ENCODE measurements around the gene AASDH. TPM values are rescaled to one million over a fixed set of nuclear protein-coding genes. Genes with fewer than 3 reads are reported as not detected.
A peak's percentile ranks its signal among the peaks of the same experiment; 100 is the strongest.

Gene AASDH
- total RNA-seq, 1 donor from 2014 or later = 14.6 TPM

DNA sequence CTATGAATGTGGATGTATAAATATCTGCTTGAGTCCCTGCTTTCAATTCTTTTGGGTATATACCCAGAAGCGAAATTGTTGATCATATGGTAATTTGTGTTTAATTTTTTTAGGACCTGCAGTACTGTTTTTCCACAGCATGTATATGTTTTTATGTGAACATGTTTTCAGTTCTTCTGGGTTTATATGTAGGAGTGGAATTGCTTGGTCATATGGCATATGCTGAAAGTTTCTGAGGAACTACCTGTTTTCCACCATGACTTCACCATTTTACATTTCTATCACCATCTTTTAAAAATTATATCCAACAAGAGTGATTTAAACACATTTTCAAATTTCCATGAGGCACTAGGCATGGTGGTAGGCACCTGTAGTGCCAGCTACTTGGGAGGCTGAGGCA is 39.9 kb upstream of the AASDH start:
- intact Hi-C loops (cut with DNase I) = no loop called here

DNA sequence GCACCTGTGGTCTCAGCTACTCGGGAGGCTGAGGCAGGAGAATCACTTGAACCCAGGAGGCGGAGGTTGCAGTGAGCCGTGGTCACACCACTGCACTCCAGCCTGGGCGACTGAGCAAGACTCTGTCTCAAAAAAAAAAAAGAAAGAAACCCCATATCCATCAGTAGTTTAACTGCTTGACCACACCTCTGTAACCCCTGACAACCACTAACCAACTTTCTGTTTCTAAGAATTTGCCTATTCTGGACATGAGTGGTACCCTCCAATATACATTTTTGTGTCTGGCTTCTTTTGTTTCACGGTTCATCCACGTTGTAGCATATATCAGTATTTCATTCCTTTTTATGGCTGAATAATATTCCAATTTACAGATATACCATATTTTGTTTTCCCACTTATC is 39.0 kb upstream of the AASDH start:
- intact Hi-C loops (cut with DNase I) = no loop called here
- Histone ChIP-seq H3K9me3 (no peaks in the 10 kb centered on the region), H3K4me1 (no peaks in the 10 kb centered on the region), H3K27ac (no peak overlapping the region), H3K4me3 (no peak overlapping the region), H3K36me3 (no peaks in the 10 kb centered on the region), H3K27me3 (no peaks in the 10 kb centered on the region)
- TF ChIP-seq, protein P1, sequence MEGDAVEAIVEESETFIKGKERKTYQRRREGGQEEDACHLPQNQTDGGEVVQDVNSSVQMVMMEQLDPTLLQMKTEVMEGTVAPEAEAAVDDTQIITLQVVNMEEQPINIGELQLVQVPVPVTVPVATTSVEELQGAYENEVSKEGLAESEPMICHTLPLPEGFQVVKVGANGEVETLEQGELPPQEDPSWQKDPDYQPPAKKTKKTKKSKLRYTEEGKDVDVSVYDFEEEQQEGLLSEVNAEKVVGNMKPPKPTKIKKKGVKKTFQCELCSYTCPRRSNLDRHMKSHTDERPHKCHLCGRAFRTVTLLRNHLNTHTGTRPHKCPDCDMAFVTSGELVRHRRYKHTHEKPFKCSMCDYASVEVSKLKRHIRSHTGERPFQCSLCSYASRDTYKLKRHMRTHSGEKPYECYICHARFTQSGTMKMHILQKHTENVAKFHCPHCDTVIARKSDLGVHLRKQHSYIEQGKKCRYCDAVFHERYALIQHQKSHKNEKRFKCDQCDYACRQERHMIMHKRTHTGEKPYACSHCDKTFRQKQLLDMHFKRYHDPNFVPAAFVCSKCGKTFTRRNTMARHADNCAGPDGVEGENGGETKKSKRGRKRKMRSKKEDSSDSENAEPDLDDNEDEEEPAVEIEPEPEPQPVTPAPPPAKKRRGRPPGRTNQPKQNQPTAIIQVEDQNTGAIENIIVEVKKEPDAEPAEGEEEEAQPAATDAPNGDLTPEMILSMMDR (IDR thresholded peaks at IDR 0.05) = no peak
- no peak for DNase-seq
- no peak for ATAC-seq

More for the DNA sequence above, 39.9 kb upstream of the AASDH start:
- ATAC-seq (no peak), DNase-seq (no peak)
- H3K27me3 ChIP-seq = no peaks in the 10 kb centered on the region
- H3K4me1 ChIP-seq = no peaks in the 10 kb centered on the region
- H3K4me3 ChIP-seq = no peak overlapping the region
- H3K27ac ChIP-seq = no peak overlapping the region
- TF ChIP-seq, protein P1 (IDR thresholded peaks at IDR 0.05) = no peak
- no peaks in the 10 kb centered on the region for H3K9me3 ChIP-seq
- H3K36me3 ChIP-seq = no peaks in the 10 kb centered on the region

DNA sequence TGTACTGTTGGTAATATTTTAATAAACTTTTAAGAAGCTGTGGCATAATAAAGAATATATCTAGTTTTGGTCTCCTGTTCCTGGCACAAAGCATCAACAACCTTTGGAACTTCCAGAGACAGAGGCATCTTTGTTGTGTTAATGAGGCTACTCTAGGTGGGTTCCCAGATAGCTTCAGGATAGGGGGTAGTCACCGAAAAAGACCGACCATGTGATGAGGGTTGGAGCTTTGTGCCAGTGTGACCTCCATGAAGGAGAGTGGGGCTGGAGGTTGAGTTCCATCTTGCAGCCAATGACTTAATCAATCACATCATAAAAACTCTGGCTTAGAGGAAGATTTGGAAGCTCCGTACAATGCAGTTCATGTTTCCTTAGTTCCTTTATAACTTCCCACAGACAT is 38.2 kb upstream of the AASDH start:
- DNase-seq = no peak
- TF ChIP-seq, protein P1 (IDR thresholded peaks at IDR 0.05) = no peak

DNA sequence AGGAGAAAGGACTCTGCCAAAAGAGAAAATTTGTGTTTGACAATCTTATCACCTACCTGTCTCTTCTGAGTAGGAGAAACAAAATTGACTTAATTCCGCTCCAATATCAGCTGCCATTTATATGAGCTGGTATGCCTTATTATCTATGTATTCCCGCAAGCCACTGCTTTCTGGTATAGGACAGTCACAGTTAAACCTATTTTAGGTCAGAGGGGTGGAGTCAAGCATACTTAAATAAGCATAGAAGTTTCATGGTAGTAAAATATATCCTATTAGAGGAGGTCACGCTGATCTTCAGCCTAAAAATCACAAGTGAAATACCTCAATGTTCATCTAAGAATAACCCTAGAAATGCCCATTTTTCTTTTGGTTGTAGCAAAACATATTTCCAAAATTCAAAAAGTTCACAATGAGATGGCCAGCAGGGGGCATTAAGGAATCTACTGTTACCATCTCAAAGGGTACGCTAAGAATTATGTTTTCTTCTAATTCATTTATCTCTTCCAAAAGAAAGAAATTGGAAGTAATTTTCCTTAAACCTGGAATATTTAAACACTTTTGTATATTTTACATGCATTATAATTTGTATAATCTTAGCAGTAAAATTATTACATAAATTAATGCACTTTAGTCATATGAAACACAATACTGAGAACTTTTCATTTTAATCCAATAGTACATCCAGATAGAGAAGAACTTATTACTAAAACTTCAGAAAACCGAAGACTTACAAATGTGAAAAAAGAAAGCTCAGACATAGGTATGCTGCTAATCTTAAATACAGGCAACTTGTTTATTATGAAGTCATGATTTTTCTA is 37.6 kb upstream of the AASDH start:
- Histone ChIP-seq H3K4me3 (no peak overlapping the region), H3K9me3 (no peaks in the 10 kb centered on the region), H3K27ac (no peak overlapping the region), H3K27me3 (no peaks in the 10 kb centered on the region), H3K36me3 (no peaks in the 10 kb centered on the region), H3K4me1 (no peaks in the 10 kb centered on the region)
- DNase-seq = no peak
- no peak for ATAC-seq
- TF ChIP-seq, protein P1 (IDR thresholded peaks at IDR 0.05) = peak; percentile 70
- intact Hi-C loops (cut with DNase I) = no loop called here

More for the DNA sequence above, 38.2 kb upstream of the AASDH start:
- Histone ChIP-seq H3K27ac (no peak overlapping the region), H3K4me1 (no peaks in the 10 kb centered on the region), H3K9me3 (no peaks in the 10 kb centered on the region), H3K4me3 (no peak overlapping the region), H3K36me3 (no peaks in the 10 kb centered on the region), H3K27me3 (no peaks in the 10 kb centered on the region)
- ATAC-seq = no peak
- intact Hi-C loops (cut with DNase I) = no loop called here

DNA sequence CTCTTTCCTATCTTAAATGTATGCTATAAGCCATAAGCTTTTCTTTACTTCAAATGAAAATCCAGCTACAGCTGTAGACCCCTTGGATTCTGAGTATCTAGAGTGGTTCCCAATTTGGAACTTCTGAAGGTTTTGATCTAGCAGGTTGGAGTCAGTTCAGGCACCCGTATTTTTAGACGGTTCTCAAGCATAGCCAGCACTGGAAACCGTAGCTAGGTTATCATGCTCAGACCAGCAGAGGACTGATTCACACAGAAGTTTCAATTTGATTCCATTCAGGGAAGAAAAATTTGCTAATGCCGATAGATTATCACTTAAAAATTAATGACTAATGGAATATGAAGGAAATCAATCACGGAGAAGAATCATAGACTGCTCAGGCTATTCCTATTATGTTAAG is 36.9 kb upstream of the AASDH start:
- intact Hi-C loops (cut with DNase I) = no loop called here

More for the DNA sequence above, 36.9 kb upstream of the AASDH start:
- H3K27me3 ChIP-seq = no peaks in the 10 kb centered on the region
- no peaks in the 10 kb centered on the region for H3K36me3 ChIP-seq
- DNase-seq (no peak), ATAC-seq (no peak)
- no peaks in the 10 kb centered on the region for H3K4me1 ChIP-seq
- TF ChIP-seq, protein P1 (IDR thresholded peaks at IDR 0.05) = no peak
- no peak overlapping the region for H3K27ac ChIP-seq
- no peaks in the 10 kb centered on the region for H3K9me3 ChIP-seq
- H3K4me3 ChIP-seq = no peak overlapping the region
